Peyer's patch (tissue), 4 donors: ENCODE results near the gene SMYD1.

Source experiments
- POLR2A ChIP-seq, 2 donors: fragments of 450-650 bp; IDR thresholded peaks; one replicate each; pipeline ENCODE4 v1.5.1; 2017; ENCODE audit warnings: antibody characterized with exemption in 2 of 2, mild to moderate bottlenecking in 2 of 2, moderate library complexity in 2 of 2
- TF ChIP-seq, protein P1 (sequence below), 6 experiments: fragments of 450-650 bp in 4 of 6; fragments of 200-600 bp in 2 of 6; sonication (generic) in 1 of 6; IDR thresholded peaks; one replicate each; pipeline ENCODE4 v1.5.1; 2017 to 2019; ENCODE audit warnings: antibody characterized with exemption in 6 of 6, mild to moderate bottlenecking in 3 of 6, moderate library complexity in 1 of 6

DNA sequence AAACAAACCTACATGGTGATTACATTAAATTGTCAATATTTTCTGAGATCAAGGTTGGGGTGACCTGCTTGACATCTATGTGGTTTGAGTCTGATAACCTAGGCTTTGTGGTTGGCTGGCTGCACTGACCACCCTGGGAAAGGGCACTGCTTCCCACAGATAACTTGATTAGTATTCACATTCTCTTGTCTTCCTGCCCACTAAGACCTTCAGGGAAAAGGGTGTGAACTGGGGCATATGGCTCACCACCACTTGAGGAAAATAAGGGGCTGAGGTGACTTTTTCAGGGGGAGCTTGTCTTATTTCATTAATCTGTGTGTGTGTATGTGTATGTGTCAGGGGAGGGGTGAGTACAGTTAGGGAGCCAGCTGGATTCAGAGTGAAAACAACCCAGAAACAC, 1.5 kb downstream of the SMYD1 start:
- TF ChIP-seq, protein P1, sequence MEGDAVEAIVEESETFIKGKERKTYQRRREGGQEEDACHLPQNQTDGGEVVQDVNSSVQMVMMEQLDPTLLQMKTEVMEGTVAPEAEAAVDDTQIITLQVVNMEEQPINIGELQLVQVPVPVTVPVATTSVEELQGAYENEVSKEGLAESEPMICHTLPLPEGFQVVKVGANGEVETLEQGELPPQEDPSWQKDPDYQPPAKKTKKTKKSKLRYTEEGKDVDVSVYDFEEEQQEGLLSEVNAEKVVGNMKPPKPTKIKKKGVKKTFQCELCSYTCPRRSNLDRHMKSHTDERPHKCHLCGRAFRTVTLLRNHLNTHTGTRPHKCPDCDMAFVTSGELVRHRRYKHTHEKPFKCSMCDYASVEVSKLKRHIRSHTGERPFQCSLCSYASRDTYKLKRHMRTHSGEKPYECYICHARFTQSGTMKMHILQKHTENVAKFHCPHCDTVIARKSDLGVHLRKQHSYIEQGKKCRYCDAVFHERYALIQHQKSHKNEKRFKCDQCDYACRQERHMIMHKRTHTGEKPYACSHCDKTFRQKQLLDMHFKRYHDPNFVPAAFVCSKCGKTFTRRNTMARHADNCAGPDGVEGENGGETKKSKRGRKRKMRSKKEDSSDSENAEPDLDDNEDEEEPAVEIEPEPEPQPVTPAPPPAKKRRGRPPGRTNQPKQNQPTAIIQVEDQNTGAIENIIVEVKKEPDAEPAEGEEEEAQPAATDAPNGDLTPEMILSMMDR (IDR thresholded peaks at IDR 0.05) = no peak
- no peak for TF ChIP-seq POLR2A (IDR thresholded peaks at IDR 0.05)
